Measurements from ENCODE around the gene OSM.

OSM gene

GRCh38 chr22:30265823-30266444 lies 717 bp downstream of the OSM start:
- Mint-ChIP-seq H3K36me3 (ENCODE audit: low read depth) (no peaks in the 10 kb centered on the region), H3K9me3 (no peaks in the 10 kb centered on the region), H3K4me1 (peaks cover 4% of the 10 kb centered on the region), H3K27ac (no peak overlapping the region), H3K27me3 (ENCODE audit: low read depth, poor library complexity) (peaks cover 7% of the 10 kb centered on the region), H3K4me3 (no peak overlapping the region)
- no peak for DNase-seq
- no peak for TF ChIP-seq CTCF (IDR thresholded peaks at IDR 0.05)

GRCh38 chr22:30265131-30265720 lies 1.4 kb downstream of the OSM start:
- Mint-ChIP-seq H3K4me1 (peaks cover 4% of the 10 kb centered on the region), H3K4me3 (no peak overlapping the region), H3K9me3 (no peaks in the 10 kb centered on the region), H3K27ac (no peak overlapping the region), H3K36me3 (ENCODE audit: low read depth) (no peaks in the 10 kb centered on the region), H3K27me3 (ENCODE audit: low read depth, poor library complexity) (peaks cover 14% of the 10 kb centered on the region)
- no peak for DNase-seq
- TF ChIP-seq CTCF (IDR thresholded peaks at IDR 0.05): no peak

GRCh38 chr22:30263883-30264282 lies 2.8 kb downstream of the OSM start:
- H3K4me3 Mint-ChIP-seq: no peak overlapping the region
- TF ChIP-seq CTCF (IDR thresholded peaks at IDR 0.05): no peak
- H3K36me3 Mint-ChIP-seq (ENCODE audit: low read depth): no peaks in the 10 kb centered on the region
- H3K9me3 Mint-ChIP-seq: no peaks in the 10 kb centered on the region
- DNase-seq: no peak
- H3K27ac Mint-ChIP-seq: no peak overlapping the region
- peaks cover 4% of the 10 kb centered on the region for H3K4me1 Mint-ChIP-seq
- peaks cover 15% of the 10 kb centered on the region for H3K27me3 Mint-ChIP-seq (ENCODE audit: low read depth, poor library complexity)

GRCh38 chr22:30262917-30263741 lies 3.5 kb downstream of the OSM start:
- peak; percentile 95 for DNase-seq
- Mint-ChIP-seq H3K4me1 (peaks cover 7% of the 10 kb centered on the region), H3K27ac (no peak overlapping the region), H3K27me3 (ENCODE audit: low read depth, poor library complexity) (peaks cover 17% of the 10 kb centered on the region), H3K9me3 (no peaks in the 10 kb centered on the region), H3K36me3 (ENCODE audit: low read depth) (no peaks in the 10 kb centered on the region), H3K4me3 (no peak overlapping the region)
- peak; percentile 100 for TF ChIP-seq CTCF (IDR thresholded peaks at IDR 0.05)

- Mint-ChIP-seq H3K36me3 (ENCODE audit: low read depth) (no peaks in the 10 kb centered on the region), H3K27me3 (ENCODE audit: low read depth, poor library complexity) (peaks cover 22% of the 10 kb centered on the region), H3K4me3 (no peak overlapping the region), H3K9me3 (no peaks in the 10 kb centered on the region), H3K27ac (no peak overlapping the region), H3K4me1 (peaks cover 11% of the 10 kb centered on the region)
- TF ChIP-seq CTCF (IDR thresholded peaks at IDR 0.05): no peak
- no peak for DNase-seq
These were observed 4.5 kb downstream of the OSM start for GRCh38 chr22:30262112-30262511.

Data from nephron progenitor cell (in vitro differentiated cells).